GM18861 (cell line): ENCODE measurements around the gene BORA.
A peak's percentile ranks its signal among the peaks of the same experiment; 100 is the strongest.
"Not testable (repeated sequence)": the region's sequence is repeated elsewhere in the genome, so short reads cannot be mapped to it uniquely, and the experiment has no call there.

Source experiments
- ATAC-seq: cut with Tn5 transposase; IDR thresholded peaks from one replicate; pipeline ENCODE4 v1.9.1; 2021; ENCODE audit not compliant: unreplicated experiment

The BORA gene

GRCh38 chr13:72760189-72760588 is 32.5 kb downstream of the BORA start:
- no peak for ATAC-seq

- ATAC-seq: no peak
Measured at GRCh38 chr13:72763411-72763810, 35.7 kb downstream of the BORA start.

GRCh38 chr13:72774019-72774418 is 46.3 kb downstream of the BORA start:
- ATAC-seq: no peak

- ATAC-seq: peak; percentile 97
Measured at GRCh38 chr13:72781451-72782439, 54.0 kb downstream of the BORA start, which contains the start of the genes DIS3 and PIBF1. Gene DIS3 (minus strand): TSS chr13:72781900. CDS start chr13:72781832, 68 bp downstream. Gene PIBF1 (plus strand): TSS chr13:72782133. CDS start chr13:72783470, 1,337 bp downstream.

- ATAC-seq: no peak
Measured at GRCh38 chr13:72782717-72783116, 55.0 kb downstream of the BORA start.

DNA sequence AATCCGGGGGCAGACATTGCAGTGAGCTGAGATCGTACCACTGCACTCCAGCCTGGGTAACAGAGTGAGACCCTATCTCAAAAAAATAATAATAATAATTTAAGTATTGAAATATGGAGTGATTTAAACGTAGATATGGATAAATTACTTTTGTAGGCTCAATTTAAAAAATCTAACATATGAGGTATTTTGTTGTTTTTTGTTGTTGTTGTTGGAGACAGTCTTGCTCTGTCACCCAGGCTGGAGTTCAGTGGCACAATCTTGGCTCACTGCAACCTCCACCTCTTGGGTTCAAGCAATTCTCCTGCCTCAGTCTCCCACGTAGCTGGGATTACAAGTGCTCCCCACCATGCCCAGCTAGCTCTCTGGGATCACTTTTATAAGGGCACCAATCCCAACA is 57.0 kb downstream of the BORA start:
- not testable (repeated sequence) for ATAC-seq

GRCh38 chr13:72788831-72789230 is 61.1 kb downstream of the BORA start:
- no peak for ATAC-seq

- no peak for ATAC-seq
Measured at GRCh38 chr13:72792640-72793039, 64.9 kb downstream of the BORA start.

GRCh38 chr13:72798817-72799216 is 71.1 kb downstream of the BORA start:
- no peak for ATAC-seq

DNA sequence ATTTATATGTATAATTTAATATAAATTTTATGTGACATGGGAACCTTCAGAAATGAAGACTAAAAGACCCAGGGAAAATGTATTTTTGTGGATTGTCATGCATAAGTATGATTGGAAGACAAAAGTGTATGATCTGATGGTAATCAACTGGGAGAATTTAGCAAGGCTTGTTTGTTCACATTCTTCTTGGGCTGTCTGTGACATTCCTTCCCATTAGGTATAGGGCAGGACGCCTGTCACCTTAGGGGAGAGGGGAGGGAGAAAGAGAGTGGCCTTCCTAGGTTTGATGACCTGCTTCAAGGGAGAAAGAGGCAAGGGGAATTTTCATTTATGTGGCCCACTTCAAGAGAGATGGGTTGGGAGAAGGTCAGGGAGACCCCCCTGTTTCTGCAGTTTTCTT is 76.6 kb downstream of the BORA start:
- no peak for ATAC-seq
